ENCODE data around the gene ZNF428. TPM values are rescaled to one million over a fixed set of nuclear protein-coding genes. Genes with fewer than 3 reads are reported as not detected.

The ZNF428 gene
- total RNA-seq, 2 experiments from 2014 or later = 9.0 to 10.1 TPM

DNA sequence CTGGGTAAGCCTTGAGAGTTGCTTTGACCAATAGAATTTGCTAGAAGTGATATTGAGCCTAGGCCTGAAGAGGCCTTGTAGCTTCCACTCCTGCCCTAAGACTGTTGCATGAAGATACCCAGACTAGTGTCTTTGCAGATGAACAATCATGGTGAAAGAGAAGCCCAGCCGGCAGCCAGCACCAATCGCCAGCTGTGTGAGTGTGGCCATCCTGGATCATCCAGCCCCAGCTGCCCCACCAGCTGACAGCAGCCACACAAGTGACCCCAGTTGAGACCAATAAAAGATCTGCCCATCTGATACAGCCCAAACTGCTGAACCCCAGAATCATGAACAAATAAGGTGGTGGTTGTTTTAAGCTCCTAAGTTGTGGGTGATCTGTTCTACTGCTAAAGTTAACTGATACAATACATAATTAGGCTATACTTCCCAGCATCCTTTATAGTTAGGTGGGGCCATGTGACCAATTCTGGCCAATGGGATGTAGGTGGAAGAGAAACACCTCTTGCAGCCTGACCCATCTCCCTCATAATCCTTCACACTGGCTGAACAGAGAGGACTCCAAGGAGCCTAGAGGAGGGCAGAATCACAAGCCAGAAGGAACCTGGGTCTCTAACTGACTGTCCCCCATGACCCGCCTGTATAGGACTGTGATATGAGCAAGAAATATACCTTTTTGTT is 9.4 kb upstream of the ZNF428 start:
- Mint-ChIP-seq H3K4me1 (peaks cover 14% of the 10 kb centered on the region), H3K9me3 (ENCODE audit: low read depth) (no peaks in the 10 kb centered on the region), H3K36me3 (ENCODE audit: low read depth) (no peaks in the 10 kb centered on the region), H3K27ac (no peak overlapping the region), H3K4me3 (no peak overlapping the region), H3K27me3 (peaks cover 6% of the 10 kb centered on the region)
- ATAC-seq (no peak), DNase-seq (no peak)
- ChIA-PET POLR2A (interaction anchor here (1.0 kb wide), 1 partner anchor 14 kb away, joined by 3 read pairs; no protein-coding TSS in a partner anchor), CTCF (interaction anchor here (0.6 to 1.2 kb wide), 3 partner anchors 73 to 193 kb away, joined by 3 to 5 read pairs (median 4); no protein-coding TSS in a partner anchor)
- intact Hi-C loops (cut with DNase I, micrococcal nuclease) = no loop called here

DNA sequence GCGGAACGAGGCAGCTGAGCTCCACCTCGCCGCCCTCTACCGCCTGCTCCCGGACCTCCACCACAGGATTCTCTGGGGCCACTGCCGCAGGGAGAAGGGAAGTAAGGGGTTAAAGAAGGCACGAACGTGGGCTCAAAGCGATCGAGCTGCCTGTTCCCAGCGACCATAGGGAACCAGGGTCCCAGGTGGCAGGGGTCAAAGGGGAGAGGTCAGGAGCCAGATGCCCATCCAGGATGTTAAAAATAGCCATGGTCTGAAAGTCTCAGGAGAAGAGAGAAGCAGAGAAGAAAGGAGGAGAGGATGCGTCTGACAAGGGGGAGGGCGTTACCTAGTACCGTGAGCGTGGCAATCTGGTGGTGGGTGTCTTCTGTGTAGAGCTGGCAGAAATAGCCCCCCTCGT is 7.4 kb upstream of the ZNF428 start:
- Mint-ChIP-seq H3K27ac (no peak overlapping the region), H3K4me1 (peaks cover 14% of the 10 kb centered on the region), H3K27me3 (peaks cover 6% of the 10 kb centered on the region), H3K9me3 (ENCODE audit: low read depth) (no peaks in the 10 kb centered on the region), H3K36me3 (ENCODE audit: low read depth) (no peaks in the 10 kb centered on the region), H3K4me3 (no peak overlapping the region)
- DNase-seq = no peak
- no peak for ATAC-seq
- intact Hi-C loops (cut with DNase I, micrococcal nuclease) = no loop called here
- ChIA-PET CTCF (interaction anchor here (0.7 to 1.5 kb wide), 5 partner anchors 32 to 496 kb away, joined by 3 to 8 read pairs (median 4); no protein-coding TSS in a partner anchor), POLR2A (no interaction called here)

DNA sequence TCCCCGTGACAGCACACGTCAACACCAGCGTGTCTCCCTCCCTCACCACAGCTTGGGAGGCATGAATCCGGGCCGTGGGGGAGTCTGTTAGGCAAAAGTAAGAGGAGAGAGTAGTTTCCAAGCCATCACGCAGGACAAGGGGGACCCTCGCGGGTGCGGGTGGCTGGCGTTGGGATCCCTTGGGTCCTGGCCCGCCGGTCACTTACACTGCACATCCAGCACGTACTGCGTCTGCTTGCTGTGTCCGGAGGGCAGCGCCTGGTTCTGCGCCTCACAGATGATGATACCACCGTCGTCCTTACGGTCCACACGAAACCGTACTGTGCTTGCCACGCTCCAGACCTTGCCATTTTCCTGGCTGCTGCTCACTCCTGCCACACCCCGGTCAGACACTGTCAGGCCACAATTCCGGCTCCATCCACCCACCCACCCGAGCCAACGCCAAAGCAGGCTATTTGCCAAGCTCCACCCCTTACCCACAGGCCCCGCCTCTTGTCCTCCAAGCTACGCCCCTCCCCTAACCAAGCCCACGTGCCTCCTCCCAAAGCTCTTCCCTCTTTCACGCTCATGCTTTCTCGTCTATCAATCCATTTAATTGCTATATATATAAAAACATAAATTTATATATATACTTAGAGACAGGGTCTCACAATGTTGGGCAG is 6.6 kb upstream of the ZNF428 start:
- Mint-ChIP-seq H3K27me3 (peaks cover 6% of the 10 kb centered on the region), H3K4me3 (no peak overlapping the region), H3K27ac (no peak overlapping the region), H3K4me1 (peaks cover 14% of the 10 kb centered on the region), H3K9me3 (ENCODE audit: low read depth) (no peaks in the 10 kb centered on the region), H3K36me3 (ENCODE audit: low read depth) (no peaks in the 10 kb centered on the region)
- intact Hi-C loops (cut with DNase I, micrococcal nuclease) = loop anchor here (1.0 to 2.0 kb wide), 2 partner anchors 13 to 42 kb away; partner anchors contain the start of gene CADM4 (in 1 of the 2)
- CTCF ChIA-PET = interaction anchor here (0.7 to 1.5 kb wide), 6 partner anchors 11 to 496 kb away, joined by 3 to 8 read pairs (median 4); no protein-coding TSS in a partner anchor
- POLR2A ChIA-PET = no interaction called here
- no peak for ATAC-seq
- peak; percentile 58 for DNase-seq

DNA sequence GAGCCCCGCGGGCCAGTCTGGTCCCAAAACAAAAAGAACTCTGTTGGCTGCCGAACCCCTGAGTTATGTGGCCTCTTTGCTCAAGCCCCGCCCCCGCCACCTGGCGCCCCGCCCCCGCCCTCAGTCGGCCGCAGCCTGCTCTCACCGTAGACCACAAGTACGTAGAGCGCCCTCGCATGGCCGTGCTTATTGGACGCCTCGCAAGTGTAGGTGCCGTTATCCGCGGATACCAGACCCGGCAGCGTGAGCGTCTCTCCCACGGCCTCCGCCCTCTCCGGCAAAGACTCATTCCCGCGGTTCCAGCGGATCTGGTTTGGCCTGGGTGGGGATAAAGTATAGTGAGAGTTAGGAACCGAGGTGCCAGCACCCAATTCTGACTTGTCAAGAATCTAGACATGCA is 5.5 kb upstream of the ZNF428 start:
- CTCF ChIA-PET = interaction anchor here (0.8 kb wide), 1 partner anchor 13 kb away, joined by 5 read pairs; no protein-coding TSS in a partner anchor
- Mint-ChIP-seq H3K9me3 (ENCODE audit: low read depth) (no peaks in the 10 kb centered on the region), H3K27ac (no peak overlapping the region), H3K36me3 (ENCODE audit: low read depth) (no peaks in the 10 kb centered on the region), H3K4me3 (no peak overlapping the region), H3K4me1 (peaks cover 23% of the 10 kb centered on the region), H3K27me3 (peaks cover 6% of the 10 kb centered on the region)
- intact Hi-C loops (cut with DNase I, micrococcal nuclease) = loop anchor here (1.0 to 2.0 kb wide), 3 partner anchors 14 to 43 kb away; partner anchors contain the start of gene CADM4 (in 2 of the 2)
- ATAC-seq (peak; percentile 90), DNase-seq (peak; percentile 96)
- POLR2A ChIA-PET = no interaction called here

DNA sequence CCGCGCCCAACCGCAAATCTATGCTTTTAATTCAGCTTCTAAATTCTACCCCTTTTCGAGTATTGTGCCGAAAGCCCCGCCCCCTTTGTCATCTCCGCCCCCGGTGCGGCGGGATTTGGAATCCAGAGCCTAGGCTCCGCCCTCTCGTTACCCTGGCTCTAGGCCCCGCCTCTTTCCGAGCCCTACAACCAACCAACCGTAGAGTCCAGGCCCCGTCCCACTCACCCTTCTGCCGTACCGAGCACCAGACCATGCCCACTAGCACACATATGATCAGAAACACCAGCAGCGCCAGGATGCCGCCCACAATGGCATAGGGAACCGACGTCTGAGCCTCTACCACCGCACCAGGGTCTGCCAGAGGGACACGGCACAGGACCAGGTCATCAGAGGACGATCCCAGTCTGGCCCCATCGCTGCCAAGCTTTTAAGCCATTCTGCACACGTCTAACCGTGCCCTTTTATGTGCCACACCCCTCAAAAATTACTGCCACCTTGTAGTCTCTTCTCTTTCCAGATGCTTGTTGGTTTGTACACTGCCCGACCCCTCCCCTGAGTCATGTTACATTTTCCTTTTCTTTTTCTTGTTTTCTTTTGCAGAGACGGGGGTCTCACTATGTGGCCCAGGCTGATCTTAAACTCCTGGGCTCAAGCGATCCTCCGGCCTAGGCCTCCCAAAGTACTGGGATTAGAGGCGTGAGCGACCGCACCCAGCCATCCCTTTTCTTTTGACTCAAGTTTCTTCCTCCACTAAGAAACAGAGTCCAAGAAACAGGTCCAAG is 4.7 kb upstream of the ZNF428 start:
- ATAC-seq (no peak), DNase-seq (peak; percentile 56)
- H3K4me3 Mint-ChIP-seq = no peak overlapping the region
- intact Hi-C loops (cut with DNase I, micrococcal nuclease) = loop anchor here (1.0 to 2.0 kb wide), 2 partner anchors 15 kb away; partner anchors contain the start of gene CADM4 (in 2 of the 2)
- H3K27me3 Mint-ChIP-seq = peaks cover 6% of the 10 kb centered on the region
- CTCF ChIA-PET = interaction anchor here (0.6 to 0.9 kb wide), 3 partner anchors 69 to 105 kb away, joined by 3 to 4 read pairs (median 3); no protein-coding TSS in a partner anchor
- POLR2A ChIA-PET = no interaction called here
- H3K9me3 Mint-ChIP-seq (ENCODE audit: low read depth) = no peaks in the 10 kb centered on the region
- peaks cover 24% of the 10 kb centered on the region for H3K4me1 Mint-ChIP-seq
- H3K36me3 Mint-ChIP-seq (ENCODE audit: low read depth) = no peaks in the 10 kb centered on the region
- no peak overlapping the region for H3K27ac Mint-ChIP-seq

DNA sequence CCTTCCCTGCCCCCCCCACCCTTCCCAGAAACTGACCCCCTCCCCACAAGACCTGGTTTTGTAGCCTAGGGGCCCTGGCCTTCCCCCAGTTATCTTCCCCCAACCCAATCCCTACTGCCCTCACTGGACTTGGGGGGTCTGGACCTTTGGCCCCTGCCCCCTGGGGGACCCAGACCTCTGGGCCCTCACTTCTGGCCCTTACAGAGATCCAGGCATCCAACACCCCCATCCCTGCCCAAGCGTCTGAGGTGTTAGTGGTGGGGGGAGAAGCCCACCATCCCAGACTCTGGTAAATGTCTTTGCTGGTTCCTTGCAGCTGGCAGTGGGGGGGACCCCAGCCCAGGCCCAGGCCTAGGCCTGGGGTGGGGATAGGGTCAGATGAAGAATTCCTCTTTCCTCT is 3.5 kb upstream of the ZNF428 start:
- no peak overlapping the region for H3K27ac Mint-ChIP-seq
- ATAC-seq (no peak), DNase-seq (no peak)
- CTCF ChIA-PET = no interaction called here
- peaks cover 24% of the 10 kb centered on the region for H3K4me1 Mint-ChIP-seq
- intact Hi-C loops (cut with DNase I, micrococcal nuclease) = no loop called here
- H3K9me3 Mint-ChIP-seq (ENCODE audit: low read depth) = no peaks in the 10 kb centered on the region
- H3K4me3 Mint-ChIP-seq = no peak overlapping the region
- POLR2A ChIA-PET = no interaction called here
- H3K27me3 Mint-ChIP-seq = peaks cover 6% of the 10 kb centered on the region
- H3K36me3 Mint-ChIP-seq (ENCODE audit: low read depth) = no peaks in the 10 kb centered on the region

DNA sequence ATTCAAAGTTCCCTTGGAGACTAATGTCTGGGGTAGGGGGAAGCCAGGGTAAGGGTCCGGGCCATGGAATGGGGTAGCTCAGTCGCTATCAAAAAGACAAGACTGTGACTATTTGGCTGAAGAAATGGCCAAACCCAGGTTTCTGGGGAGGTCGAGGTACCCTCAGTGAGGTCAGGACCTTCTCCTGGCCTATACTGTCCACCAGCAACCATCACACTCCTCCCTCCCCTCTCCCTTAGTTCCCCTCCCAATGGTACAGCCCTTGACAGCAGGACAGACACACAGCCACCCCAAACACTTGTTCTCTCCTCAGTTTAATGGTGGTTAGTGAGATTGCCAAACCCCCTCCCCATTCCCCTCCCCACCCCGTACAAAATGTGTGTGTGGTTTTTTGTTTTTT is 2.6 kb upstream of the ZNF428 start:
- DNase-seq = no peak
- ChIA-PET POLR2A (no interaction called here), CTCF (interaction anchor here (0.8 kb wide), 1 partner anchor 27 kb away, joined by 5 read pairs; no protein-coding TSS in a partner anchor)
- Mint-ChIP-seq H3K27me3 (peaks cover 6% of the 10 kb centered on the region), H3K27ac (no peak overlapping the region), H3K4me3 (no peak overlapping the region), H3K36me3 (ENCODE audit: low read depth) (no peaks in the 10 kb centered on the region), H3K4me1 (peaks cover 24% of the 10 kb centered on the region), H3K9me3 (ENCODE audit: low read depth) (no peaks in the 10 kb centered on the region)
- no peak for ATAC-seq
- intact Hi-C loops (cut with DNase I, micrococcal nuclease) = no loop called here

DNA sequence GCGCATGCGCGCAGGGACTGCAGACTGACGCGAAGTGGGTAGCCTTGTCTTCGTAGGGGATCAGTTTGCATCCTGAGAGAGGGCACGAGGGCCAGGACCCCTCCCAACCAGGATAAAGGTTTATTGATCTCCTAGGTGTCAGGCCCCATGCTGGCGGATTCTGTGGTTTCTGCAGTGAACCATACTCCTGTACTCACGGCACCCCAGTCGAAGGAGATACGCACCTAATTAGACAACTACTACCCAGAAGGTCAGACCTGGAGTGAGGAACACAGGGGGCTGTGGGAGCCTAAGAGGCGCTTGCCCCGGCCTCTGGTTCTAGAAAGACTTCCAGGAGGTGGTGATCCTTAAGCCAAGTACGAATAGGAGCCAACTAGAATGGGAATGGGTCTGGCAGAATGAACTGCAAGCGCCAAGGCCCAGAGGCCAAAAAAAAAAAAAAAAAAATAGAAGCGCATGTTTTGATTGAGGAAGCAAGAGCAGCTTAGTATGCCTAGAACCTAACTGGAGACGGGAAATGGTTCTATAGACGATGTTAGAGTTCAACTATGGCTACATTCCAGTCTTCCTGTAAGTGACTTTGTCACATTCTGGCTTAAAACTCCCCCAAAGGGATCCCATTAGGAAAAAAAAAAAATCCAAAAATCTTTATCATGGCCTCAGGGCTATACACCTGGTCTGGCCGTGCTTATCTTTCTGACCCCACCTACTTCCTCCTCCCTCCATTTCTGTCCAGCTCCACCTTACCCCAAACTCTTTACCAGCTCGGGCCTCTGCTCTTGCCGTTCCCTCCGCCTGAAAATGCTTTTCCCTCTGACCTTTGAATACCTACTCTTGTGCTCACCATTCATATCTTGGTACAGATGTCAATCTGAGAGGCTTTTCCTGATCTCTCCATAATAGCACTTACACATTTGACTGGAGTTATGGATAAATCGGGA is 902 bp upstream of the ZNF428 start:
- H3K9me3 Mint-ChIP-seq (ENCODE audit: low read depth) = no peaks in the 10 kb centered on the region
- H3K4me3 Mint-ChIP-seq = peak overlapping the region; percentile 94
- H3K27ac Mint-ChIP-seq = peak overlapping the region; percentile 99
- CTCF ChIA-PET = interaction anchor here (0.7 kb wide), 1 partner anchor 188 kb away, joined by 3 read pairs; no protein-coding TSS in a partner anchor
- POLR2A ChIA-PET = no interaction called here
- ATAC-seq (no peak), DNase-seq (no peak)
- intact Hi-C loops (cut with DNase I, micrococcal nuclease) = loop anchor here in 1 of 2 experiments (1.0 kb wide), 1 partner anchor 19 kb away; the partner anchor contains the start of gene CADM4
- no peaks in the 10 kb centered on the region for H3K36me3 Mint-ChIP-seq (ENCODE audit: low read depth)
- no peaks in the 10 kb centered on the region for H3K27me3 Mint-ChIP-seq
- peaks cover 24% of the 10 kb centered on the region for H3K4me1 Mint-ChIP-seq

DNA sequence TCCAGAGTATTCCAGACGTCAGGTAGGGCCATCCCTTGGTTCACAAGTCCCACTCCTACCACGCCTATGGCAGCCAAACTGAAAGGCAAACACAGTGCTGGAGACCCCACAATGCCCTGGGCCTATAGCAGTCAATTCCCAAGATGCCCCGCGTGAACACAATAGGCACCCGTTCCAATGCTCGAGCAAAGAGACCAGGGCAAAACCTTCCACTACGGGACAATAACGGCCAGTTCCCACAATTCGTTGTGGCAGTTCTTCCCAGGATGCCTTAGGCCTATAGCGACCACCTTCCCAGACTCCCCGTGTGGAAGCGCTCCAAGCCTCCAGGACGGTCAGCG is 538 bp downstream of the ZNF428 start:
- intact Hi-C loops (cut with DNase I, micrococcal nuclease) = loop anchor here (1.0 to 2.0 kb wide), 8 partner anchors 23 to 156 kb away; partner anchors contain the start of genes IRGQ (in 2 of the 2), PINLYP (in 2 of the 2), XRCC1 (in 2 of the 2) and ZNF576 (in 2 of the 2)
- peak; percentile 68 for ATAC-seq
- Mint-ChIP-seq H3K4me1 (peaks cover 11% of the 10 kb centered on the region), H3K36me3 (ENCODE audit: low read depth) (no peaks in the 10 kb centered on the region), H3K27ac (peak overlapping the region; percentile 99), H3K9me3 (ENCODE audit: low read depth) (no peaks in the 10 kb centered on the region), H3K27me3 (no peaks in the 10 kb centered on the region), H3K4me3 (peak overlapping the region; percentile 94)
- DNase-seq = peak; percentile 79
- CTCF ChIA-PET = no interaction called here
- POLR2A ChIA-PET = interaction anchor here (0.7 kb wide), 1 partner anchor 114 kb away, joined by 3 read pairs; no protein-coding TSS in a partner anchor

DNA sequence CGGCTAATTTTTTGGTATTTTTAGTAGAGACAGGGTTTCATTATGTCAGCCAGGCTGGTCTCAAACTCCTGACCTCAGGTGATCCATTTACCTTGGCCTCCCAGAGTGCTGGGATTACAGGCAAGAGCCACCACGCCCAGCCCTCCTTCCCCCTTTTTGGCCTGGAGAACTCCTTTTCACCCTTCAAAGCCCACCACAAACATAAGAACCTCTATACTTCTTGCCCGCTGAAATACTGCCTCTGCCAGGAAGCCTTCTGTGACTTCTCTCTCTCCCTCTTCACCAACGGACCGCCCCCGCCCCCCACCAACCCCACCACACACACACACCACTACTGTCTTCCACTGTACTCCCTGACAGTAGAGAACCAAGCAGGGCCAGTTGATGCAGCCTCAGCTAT is 2.5 kb downstream of the ZNF428 start:
- ChIA-PET CTCF (interaction anchor here (1.1 kb wide), 1 partner anchor 61 kb away, joined by 4 read pairs; no protein-coding TSS in a partner anchor), POLR2A (no interaction called here)
- no peak overlapping the region for H3K4me3 Mint-ChIP-seq
- ATAC-seq (no peak), DNase-seq (no peak)
- no peak overlapping the region for H3K27ac Mint-ChIP-seq
- H3K9me3 Mint-ChIP-seq (ENCODE audit: low read depth) = no peaks in the 10 kb centered on the region
- intact Hi-C loops (cut with DNase I, micrococcal nuclease) = no loop called here
- no peaks in the 10 kb centered on the region for H3K27me3 Mint-ChIP-seq
- peaks cover 10% of the 10 kb centered on the region for H3K4me1 Mint-ChIP-seq
- H3K36me3 Mint-ChIP-seq (ENCODE audit: low read depth) = peaks cover 2% of the 10 kb centered on the region
